ENCODE data around the gene MED26. TPM values are rescaled to one million over a fixed set of nuclear protein-coding genes. Genes with fewer than 3 reads are reported as not detected.

The MED26 gene
- total and polyA plus RNA-seq, 2 of the 13 experiments (the other 11 are each of a cell fraction or from before 2014, with no cell fraction given): 3.5 to 3.8 TPM

DNA sequence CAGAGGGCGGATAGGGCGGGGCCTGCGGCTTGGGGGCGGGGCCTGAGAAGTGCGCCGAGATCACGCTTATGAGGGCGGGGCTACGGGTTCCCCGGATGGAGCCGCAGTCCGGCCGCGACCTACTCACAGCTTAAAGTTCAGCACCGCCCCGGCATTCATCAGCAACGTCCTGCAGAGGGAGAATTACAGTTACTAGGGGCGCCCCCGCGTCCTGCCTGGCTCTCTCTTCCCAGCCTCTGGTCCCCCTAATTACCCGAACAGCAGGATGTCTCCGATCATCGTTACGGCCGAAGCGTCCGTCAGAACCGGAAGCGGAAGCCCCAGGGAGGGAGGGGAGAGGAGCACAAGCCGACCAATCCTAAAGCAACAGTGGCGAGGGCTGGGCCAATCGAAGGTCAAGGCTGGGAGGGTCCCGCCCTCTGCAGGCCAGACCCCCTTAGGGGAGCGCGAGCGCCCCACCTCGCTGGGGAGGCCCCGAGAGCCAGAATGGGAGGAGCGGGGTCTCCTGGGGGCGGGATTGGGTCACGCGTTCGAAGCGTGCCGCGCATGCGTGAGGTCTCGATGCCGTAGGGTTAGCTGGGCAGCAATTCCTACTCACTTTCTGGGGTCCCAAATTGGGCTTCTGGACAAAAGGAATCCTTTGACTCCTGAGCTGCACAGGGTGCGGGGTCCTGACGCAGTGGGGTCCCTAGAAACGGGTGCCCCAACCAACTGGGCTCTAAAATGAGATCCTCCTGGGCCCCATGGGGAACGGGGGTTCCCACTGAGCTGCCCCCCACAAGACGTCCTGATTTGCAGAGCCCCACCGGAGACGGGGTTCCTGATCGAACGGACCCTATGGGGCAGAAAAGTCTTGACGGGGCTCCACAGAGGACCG is 32.1 kb upstream of the MED26 start, which contains the start of gene SMIM7 (continued):
- no peak; the same call in 1 of the 2 replicates for TF ChIP-seq CEBPZ (IDR thresholded peaks at IDR 0.05; ENCODE audit: low read length)
- TF ChIP-seq MED1 (CRISPR knock-in tag; IDR thresholded peaks at IDR 0.05): peak; percentile 51
- no peak for TF ChIP-seq PRMT3 (CRISPR knock-in tag; IDR thresholded peaks at IDR 0.05; ENCODE audit: borderline replicate concordance, low read depth)
- no peak for TF ChIP-seq SETDB1 (CRISPR knock-in tag; IDR thresholded peaks at IDR 0.05; ENCODE audit: borderline replicate concordance)
- TF ChIP-seq ZSCAN5A (CRISPR knock-in tag; IDR thresholded peaks at IDR 0.05; ENCODE audit: borderline replicate concordance): no peak; the same call in 1 of the 2 replicates
- TF ChIP-seq ZBTB8A (CRISPR knock-in tag; IDR thresholded peaks at IDR 0.05; ENCODE audit: borderline replicate concordance, low read depth): no peak
- no peak for TF ChIP-seq DZIP1 (CRISPR knock-in tag; IDR thresholded peaks at IDR 0.05)
- TF ChIP-seq, protein P1, sequence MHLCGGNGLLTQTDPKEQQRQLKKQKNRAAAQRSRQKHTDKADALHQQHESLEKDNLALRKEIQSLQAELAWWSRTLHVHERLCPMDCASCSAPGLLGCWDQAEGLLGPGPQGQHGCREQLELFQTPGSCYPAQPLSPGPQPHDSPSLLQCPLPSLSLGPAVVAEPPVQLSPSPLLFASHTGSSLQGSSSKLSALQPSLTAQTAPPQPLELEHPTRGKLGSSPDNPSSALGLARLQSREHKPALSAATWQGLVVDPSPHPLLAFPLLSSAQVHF (CRISPR knock-in tag; IDR thresholded peaks at IDR 0.05): no peak
- TF ChIP-seq, protein P2, sequence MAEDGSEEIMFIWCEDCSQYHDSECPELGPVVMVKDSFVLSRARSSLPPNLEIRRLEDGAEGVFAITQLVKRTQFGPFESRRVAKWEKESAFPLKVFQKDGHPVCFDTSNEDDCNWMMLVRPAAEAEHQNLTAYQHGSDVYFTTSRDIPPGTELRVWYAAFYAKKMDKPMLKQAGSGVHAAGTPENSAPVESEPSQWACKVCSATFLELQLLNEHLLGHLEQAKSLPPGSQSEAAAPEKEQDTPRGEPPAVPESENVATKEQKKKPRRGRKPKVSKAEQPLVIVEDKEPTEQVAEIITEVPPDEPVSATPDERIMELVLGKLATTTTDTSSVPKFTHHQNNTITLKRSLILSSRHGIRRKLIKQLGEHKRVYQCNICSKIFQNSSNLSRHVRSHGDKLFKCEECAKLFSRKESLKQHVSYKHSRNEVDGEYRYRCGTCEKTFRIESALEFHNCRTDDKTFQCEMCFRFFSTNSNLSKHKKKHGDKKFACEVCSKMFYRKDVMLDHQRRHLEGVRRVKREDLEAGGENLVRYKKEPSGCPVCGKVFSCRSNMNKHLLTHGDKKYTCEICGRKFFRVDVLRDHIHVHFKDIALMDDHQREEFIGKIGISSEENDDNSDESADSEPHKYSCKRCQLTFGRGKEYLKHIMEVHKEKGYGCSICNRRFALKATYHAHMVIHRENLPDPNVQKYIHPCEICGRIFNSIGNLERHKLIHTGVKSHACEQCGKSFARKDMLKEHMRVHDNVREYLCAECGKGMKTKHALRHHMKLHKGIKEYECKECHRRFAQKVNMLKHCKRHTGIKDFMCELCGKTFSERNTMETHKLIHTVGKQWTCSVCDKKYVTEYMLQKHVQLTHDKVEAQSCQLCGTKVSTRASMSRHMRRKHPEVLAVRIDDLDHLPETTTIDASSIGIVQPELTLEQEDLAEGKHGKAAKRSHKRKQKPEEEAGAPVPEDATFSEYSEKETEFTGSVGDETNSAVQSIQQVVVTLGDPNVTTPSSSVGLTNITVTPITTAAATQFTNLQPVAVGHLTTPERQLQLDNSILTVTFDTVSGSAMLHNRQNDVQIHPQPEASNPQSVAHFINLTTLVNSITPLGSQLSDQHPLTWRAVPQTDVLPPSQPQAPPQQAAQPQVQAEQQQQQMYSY (CRISPR knock-in tag; IDR thresholded peaks at IDR 0.05): no peak
- no peak for TF ChIP-seq ZNF121 (CRISPR knock-in tag; IDR thresholded peaks at IDR 0.05)
- TF ChIP-seq RARA (CRISPR knock-in tag; IDR thresholded peaks at IDR 0.05): peak; percentile 67; the same call in 1 of the 2 replicates
- peak; percentile 94 for TF ChIP-seq GATAD1 (CRISPR knock-in tag; IDR thresholded peaks at IDR 0.05)
- no peak for TF ChIP-seq SP1 (IDR thresholded peaks at IDR 0.05)
- TF ChIP-seq SP1 (CRISPR knock-in tag; IDR thresholded peaks at IDR 0.05): peak; percentile 84
- no peak for TF ChIP-seq JARID2 (CRISPR knock-in tag; IDR thresholded peaks at IDR 0.05; ENCODE audit: insufficient replicate concordance)
- no peak for TF ChIP-seq ZBTB1 (CRISPR knock-in tag; IDR thresholded peaks at IDR 0.05; ENCODE audit: borderline replicate concordance)
